Fibroblast of the conjunctiva (primary cell): ENCODE results near the gene HAUS1.

ENCODE experiments used
- DNase-seq: peaks from one replicate; pipeline ENCODE4 v3.0.0-alpha.2; 2010; ENCODE audit warnings: low read depth

The HAUS1 gene, protein sequence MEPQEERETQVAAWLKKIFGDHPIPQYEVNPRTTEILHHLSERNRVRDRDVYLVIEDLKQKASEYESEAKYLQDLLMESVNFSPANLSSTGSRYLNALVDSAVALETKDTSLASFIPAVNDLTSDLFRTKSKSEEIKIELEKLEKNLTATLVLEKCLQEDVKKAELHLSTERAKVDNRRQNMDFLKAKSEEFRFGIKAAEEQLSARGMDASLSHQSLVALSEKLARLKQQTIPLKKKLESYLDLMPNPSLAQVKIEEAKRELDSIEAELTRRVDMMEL

DNA sequence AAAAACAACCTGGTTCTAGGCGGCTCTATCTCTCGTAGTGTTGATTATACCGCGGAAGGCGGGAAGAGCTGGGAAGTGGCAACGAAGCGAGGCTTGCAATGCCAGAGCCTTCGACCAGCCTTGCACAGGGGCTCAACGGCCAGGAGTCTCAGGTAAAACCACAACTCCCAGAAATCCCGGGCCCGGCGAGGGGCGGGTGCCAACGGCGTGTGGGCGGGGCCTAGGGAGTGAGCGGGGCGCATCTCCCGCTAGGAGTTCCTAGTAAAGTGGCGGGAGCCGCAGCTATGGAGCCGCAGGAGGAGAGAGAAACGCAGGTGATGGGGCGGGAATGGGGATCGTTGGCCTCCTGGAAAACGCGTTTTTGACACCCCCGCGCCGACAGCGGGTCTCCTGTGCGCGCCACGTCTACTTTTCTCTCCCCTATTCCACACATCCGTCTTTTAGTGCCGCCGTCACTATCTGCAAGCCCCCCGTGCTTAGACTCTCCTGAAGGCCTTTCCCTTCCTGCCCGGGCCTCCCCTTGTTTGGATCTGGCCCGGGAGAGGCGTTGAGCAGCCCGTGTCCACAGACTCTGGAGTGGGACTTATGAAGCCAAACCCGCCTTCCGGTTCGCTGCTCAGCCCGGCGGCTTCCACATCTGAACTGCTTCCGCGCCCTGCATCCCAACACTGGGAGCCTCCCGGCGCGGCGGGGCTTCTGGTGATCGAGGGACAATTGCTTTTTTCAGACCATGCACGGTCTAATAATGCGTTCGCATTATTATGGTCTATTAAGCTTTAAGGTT lies at the start of gene HAUS1:
TSS of gene HAUS1 (plus strand) at position 258 of the 784 bp plus-strand sequence. CDS start at position 285, 27 bp downstream.
- DNase-seq, result peak; percentile 65

DNA sequence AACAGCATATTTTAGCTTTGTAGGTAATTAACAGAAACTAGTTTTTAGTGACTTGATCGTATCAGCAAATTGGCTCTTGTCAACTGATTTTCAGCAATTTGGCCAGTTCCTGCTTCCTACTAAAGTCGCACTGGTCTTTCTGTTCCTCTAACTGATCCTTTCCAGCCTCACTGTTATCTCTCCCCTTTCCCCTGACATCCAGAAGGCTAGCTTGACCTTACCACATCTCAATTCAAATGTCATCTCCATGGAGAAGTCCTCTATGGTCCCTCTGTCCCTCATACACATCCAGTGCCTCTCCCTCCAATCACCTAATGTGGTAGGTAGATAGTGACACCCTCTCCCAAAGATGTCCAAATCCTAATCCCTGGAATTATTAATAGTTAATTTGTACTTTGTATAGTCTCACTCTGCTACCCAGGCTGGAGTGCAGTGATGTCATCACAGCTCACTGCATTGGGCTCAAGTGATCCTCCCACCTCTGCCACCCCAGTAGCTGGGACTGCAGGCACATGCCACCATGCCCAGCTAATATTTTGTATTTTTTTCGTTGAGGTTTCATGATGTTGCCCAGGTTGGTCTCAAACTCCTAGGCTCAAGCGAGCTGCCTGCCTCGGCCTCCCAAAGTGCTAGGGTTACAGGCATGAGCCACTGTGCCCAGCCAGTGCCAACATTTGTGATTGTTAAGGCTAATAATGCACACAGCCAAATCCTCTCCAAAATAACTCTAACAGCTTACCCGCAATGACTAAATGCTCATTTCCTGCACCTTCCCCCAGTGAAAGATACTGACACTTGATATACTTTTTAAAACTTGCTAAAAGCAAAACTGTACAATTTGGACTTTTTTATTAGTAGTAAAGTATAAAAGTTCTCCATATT lies 49.0 kb upstream of the HAUS1 start:
- no peak for DNase-seq

DNA sequence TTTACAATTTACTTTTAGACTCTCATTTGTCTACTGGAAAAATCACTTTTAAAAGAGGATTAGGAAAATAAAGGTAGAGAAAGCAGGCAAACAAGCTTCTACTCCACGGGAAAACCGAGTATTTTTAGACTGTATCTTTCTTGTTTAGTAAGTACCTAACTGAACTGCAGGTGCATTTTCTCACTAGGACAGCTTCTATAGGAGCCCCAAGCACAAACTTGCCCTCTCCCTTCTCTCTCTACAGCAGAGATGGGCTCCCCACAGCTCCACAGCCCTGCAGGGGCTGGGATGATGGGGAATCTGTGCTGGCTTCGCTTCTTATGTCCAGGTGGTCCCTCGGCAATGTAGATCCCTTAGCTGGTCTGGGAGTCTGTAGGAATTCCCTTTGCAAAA lies 48.4 kb upstream of the HAUS1 start:
- no peak for DNase-seq

DNA sequence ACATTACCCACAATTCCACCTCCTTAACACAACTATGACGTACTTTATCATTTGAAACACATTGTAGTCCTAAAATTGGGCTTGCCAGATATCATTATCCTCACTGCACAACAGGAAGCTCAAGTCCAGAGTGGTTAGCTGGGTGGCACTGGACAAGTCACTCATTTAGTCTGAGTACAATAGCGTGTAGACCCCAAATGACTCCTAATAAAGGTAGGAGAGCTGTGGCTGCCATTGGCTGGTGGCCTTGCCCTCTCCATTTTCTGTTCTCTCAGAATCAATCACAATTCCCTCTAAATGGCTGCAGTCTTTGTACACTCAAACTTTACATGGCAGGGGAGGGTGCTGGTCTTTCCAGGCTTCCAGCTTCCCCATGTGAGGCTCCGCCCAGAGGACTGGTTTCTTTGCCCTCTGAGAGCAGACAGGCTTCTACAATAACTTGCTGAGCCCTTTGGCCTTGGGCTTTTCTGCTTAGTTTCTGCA lies 43.8 kb upstream of the HAUS1 start:
- no peak for DNase-seq

DNA sequence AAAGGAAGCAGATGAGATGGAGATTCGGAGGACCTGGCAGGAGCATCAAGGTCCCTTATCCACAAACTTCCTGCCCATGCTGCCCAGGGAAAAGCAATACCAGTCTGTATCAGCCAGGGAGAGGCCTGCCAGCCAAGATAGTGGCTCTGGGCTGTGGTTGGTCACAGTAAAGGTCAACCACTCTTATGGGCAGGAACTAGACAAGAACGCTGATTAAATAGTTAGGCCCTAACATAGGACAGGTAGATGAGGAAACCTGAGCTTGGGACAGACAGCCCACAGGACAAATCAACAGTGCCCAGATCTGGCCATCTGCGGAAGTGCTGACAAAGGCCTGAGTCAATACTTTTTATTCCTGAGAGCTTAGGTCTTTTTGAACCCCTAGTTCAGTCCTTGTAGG lies 42.8 kb upstream of the HAUS1 start:
- no peak for DNase-seq

DNA sequence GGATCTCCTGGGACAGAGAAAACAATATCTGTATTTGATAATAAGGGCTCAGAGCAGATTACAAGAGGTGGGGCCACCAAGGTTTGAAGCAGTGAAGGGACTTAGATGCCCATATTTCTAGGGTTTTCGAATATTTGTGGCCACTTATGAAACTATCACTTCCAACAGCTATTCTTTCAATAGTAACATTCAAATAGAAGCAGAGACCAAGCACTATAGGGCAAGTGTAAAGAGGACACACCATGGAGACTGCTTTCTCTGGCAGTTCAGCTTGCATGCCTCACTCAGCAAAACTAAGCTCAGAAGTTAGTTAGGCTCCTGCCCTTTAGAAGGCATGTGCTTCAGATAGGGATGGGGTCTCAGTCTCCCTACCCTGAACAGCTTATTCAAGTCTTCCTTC lies 42.4 kb upstream of the HAUS1 start:
- DNase-seq, result no peak

DNA sequence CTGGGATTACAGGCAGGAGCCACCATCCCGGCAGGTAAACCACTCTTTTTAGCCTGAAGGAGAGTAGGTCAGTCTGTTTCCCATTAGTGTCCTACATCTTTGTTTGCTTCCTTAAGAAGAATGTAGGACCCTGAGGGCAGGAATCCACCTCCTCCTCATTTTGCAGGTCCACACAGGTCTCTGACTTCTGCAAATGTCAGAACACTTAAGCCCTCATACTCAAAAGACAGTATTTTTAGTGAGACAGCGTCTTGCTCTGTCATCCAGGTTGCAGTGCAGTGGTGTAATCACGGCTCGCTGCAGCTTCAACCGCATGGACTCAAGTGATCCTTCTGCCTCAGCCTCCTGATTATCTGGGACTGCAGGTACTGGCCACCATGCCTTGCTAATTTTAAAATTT lies 41.4 kb upstream of the HAUS1 start:
- no peak for DNase-seq

DNA sequence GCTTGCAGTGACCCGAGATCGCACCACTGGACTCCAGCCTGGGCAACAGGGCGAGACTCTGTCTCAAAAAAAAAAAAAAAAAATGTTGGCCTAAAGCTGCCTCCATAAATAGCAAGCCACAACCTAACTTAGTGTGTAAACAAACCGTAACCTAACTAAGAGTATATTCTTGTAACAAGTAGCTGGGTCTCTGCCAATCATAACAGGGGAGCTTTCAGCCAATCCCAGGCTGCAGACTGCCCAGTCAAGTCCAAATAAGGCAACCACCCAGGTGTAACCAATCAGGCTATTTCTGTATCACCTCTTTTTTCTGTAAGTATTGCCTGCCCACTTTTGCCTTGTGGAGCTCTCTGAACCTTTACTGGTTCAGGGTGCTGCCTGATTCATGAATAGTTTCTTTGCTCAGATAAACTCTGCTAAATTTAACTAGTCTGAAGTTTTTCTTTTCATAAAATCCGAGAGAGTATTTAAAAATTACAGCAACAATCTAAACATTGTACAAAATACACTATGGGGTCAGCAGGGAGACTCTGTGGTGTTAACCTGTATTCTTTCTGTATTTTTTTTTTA lies 36.7 kb upstream of the HAUS1 start:
- DNase-seq, result no peak

DNA sequence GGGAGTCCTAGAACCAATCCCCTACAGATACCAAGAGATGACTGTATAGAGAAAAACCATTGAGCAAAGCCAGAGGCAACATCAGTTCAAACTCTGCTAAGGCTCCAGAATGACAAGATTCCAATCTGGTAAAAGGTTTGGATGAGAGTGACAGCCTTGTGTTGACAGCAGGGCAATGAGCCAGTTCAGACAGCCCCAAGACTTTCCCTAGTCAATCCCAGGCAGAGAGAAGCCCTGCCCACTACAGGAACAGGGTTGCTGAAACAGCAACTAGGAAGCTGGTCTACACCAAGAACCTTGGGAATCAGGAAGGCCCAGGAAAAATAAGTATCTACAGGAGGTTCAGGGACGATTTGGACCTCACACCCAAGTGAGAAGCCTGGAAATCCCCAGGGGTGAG lies 35.4 kb upstream of the HAUS1 start:
- DNase-seq, result no peak

DNA sequence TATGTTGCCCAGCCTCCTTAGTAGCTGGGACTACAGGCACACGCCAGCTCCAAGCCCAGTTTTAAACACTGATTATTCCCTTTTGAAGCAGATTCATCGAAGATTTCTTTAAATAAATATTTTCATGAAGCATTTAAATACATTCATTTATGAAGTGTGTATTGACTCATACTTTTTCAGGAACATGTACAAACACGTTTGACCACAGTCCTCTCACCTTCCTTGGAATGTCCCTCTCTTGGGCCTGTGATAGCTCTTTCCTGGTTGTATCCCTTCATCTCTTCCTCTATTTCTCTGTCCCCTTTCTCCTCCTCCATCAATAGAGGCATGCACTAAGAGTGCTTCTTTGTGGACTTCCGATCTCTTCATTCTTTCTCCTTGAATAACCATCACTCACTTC lies 34.7 kb upstream of the HAUS1 start:
- no peak for DNase-seq

DNA sequence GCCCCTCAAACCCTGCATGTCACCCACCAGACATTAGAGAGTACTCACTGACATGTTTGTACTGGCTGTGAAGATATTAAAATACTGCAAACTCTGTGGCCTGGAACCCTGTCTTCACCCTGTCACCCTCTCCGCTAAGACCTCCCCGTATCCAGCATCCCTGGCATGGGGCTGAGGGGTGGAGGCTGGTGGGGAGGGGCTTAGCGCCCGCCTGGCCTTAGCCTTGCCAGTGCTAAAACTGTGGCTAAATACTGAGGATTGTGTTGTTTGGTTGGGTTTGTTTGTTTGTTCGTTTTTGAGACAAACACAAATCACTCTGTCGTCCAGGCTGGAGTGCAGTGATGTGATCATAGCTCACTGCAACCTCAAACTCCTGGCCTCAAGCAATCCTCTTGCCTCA lies 34.0 kb upstream of the HAUS1 start:
- DNase-seq, result no peak

DNA sequence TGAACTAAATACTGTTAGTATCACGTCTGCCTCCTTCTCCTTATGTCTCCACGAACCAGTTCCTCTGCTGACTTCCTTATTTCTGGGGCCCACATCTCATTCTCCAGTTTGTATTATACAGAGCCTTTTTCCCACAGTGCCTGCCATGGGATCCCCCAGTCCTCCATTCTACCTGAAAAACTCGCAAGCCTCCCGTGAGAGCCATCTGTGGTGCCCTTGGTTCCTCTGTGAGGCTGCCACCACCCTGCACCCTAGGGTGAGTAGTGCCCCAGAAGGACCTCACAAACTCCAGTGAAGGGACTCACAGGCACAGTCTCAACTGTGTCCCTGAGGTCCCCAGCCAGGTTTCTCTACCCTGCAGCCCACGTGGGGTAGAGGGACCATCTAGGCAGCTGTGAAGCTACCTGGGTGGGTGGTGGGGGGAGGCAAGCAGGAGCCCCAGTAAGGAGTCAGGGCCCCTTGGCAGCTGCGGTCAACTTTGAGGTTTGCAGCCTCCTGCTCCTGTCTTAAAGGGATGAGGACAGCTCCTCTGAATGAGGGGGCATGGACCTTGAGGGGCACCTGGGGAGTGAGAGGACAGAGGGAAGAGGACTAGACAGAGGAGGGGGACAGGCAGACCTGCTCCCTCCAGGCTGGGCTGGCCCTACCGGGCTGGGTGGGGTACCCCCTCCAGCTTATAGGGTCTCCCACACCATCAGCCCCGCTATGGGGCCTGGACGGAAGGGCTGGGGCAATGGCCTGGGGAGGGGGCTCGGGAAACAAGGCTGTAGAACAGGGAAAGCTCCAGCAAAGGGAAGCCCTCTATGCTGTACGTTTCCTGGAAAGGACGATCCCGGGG lies 33.2 kb upstream of the HAUS1 start:
- no peak for DNase-seq

DNA sequence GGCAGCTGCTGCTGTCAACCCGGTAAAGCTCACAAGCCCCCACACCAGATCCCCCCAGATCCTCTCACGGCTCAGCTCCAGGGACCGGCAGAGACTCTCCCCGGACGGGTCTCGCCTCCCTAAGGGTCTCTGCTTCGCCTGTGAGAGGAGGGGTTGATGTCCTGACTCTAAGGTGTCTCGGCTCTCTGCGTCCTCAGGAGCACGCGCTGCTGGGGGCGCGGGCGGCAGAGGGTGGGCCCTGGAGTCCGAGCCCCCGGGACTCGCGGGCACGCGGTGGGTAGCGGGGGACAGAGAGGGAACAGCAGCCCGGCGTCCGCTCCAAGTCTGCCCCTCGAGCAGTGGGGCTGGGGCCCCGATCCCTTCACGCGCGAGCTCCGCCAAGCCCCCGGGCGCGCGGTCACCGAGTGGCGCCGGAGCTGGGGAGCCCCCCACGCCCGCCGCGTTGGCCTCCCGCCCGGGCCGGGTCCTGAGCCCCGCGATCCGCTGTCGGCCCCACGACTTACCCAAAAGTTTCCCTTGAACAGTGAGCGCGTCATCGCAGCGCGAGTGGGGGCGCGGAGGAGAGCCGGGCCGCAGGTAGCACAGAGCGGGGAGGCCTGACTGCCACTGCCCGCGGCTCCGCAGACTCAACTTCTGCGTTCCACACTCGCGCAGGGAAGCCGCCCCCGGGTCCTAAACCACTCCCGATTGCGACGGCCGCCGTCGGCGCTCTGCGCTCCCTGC lies 32.4 kb upstream of the HAUS1 start, which contains the start of gene PSTPIP2:
TSS of gene PSTPIP2 (minus strand) at position 608 of the 723 bp plus-strand sequence. CDS start at position 536, 72 bp downstream.
- DNase-seq, result no peak

DNA sequence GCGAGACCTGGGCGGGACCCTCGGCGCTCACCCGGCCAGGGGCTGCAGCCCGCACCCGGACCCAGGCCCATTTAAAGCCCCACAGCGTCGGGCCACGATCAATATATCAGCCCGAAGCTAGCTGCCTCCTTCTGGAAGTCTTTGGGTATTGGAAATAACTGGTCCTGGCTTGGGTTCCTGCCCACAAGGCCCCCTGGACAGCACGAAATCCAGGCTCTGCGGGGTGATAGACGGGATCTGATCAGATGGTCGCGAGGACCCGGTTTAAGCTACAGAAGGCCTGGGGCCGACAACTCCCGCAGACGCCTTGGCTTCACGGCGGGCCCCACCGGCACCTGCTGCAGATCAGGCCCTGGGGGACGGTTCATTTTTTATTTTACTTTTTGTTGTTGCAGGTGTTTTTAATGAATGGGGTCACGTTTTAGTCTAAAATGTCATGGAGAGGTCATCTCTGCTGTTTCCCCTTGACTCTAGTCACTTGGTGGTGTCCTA lies 31.8 kb upstream of the HAUS1 start:
- DNase-seq, result no peak

DNA sequence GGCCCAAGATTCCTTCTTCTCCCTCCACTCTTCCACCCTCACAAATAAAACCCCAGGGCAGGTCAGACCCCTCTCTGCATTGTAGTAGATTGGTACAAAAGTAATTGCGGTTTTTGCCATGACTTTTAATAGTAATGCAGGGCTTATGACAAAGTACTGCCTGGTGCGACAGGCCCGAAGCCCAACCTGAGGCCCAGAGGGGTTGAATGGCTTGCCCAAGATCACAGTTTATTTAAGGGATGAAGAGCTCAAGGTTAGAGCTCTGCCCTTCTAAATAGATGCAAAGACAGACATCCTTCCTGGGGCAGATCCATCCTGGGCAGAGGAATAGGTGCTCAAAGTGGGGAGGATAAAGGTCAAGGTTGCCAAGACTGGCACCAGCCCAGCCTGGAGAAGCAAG lies 31.2 kb upstream of the HAUS1 start:
- DNase-seq, result no peak

DNA sequence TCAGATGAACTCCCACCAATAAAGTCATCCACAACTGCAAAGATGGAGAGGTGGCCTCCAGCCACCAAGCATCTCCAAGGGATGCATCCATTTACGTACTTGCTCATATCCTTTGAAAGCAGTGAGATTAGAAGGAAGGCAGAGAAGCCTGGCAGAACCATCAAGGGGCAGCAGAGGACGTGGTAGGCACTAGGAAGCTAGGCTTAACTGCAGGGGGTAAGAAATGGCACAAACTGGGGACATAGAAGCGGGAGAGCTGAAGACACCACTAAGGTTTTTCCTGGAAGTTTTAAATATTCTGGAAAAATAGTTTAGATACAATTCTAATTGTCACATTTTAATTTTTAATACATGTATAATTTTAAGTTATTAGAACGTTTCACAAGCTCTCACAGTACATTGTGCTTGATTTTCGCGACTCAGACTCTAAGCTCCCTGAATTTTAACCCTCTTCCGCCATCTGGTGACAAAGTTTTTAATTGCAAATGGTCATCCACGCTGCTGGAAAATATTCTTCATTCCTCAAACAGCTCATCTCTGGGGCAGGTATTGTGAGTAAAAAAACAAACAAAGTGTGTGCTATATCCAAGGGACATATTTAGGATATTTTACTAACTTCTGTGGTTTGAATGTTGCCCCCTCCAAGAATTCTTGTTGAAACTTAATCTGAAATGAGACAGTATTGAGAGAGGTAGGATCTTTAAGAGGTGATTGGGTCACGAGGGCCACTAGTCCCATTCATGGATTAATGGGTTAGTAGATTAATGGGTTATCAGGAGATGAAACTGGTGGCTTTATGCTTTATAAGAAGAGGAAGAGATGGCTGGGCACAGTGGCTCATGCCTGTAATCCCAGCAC lies 30.5 kb upstream of the HAUS1 start:
- DNase-seq, result no peak

DNA sequence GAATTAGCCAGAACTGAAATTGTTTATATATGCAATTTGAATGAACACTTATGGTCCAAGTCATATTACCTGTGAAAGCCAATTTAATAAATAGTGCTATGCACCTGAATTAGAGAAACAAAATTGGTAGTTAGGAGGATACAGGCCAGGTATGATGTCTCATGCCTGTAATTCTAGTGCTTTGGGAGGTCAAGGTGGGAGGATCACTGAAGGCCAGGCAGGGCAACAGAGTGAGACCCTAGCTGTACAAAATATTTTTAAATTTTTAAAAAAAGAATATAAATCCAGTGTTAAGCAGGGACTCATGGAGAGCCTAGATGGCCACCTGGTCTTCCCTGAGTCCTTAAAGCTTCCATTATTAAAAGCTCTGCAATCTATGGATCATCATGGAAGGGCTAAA lies 24.8 kb upstream of the HAUS1 start:
- DNase-seq, result no peak

DNA sequence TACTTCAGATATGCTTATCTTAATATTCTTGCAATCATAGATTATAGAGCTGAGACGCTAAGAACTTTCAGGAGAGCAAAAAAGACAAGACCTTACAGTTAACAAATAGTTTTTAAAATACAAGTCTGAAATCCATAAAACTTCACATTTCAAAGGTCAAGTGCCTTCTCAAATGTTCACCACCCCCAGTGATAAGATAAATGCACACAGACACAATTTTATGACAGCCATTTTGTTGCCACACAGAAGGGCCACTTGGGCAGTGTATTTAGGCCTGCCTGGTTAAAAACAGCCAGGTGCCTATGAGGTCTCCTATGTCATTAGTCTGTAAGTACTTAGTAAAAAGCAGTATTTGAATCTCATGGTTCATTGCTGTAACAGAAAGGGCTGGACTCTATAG lies 24.0 kb upstream of the HAUS1 start:
- no peak for DNase-seq

DNA sequence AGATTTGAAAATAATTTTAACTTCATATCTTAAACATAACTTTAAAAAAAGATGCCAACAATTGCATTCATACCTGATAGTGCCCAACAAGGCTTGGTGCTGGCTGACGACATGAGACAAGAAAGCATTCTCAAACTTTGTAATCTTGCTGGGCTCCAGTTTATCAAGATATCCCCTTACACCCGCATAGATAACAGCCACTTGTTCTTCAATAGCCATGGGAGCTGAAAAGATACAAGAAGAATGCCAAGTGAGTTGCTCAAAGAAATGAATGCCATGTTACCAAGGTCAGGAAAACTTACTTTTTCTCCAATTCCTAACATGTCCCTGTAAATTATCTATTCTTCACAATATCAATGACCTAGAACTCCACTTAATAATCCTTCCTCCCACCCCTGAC lies 19.8 kb upstream of the HAUS1 start:
- no peak for DNase-seq
